ENCODE measurements around the gene FABP1.

FABP1 gene

GRCh38 chr2:88165332-88166003, 37.6 kb upstream of the FABP1 start:
- ChIA-PET CTCF (interaction anchor here (0.6 to 1.8 kb wide), 2 partner anchors 105 to 292 kb away, joined by 3 to 9 read pairs; no protein-coding TSS in a partner anchor), POLR2A (no interaction called here)
- H3K4me1 ChIP-seq (ENCODE audit: control insufficient read depth, insufficient read depth, low read length) = no peaks in the 10 kb centered on the region
- no peak overlapping the region for H3K27ac ChIP-seq (ENCODE audit: extremely low read depth, low read depth, low read length)
- H3K36me3 ChIP-seq (ENCODE audit: control insufficient read depth in 2 of 2, insufficient read depth in 1 of 2, low read length in 2 of 2) = no peaks in the 10 kb centered on the region
- TF ChIP-seq GLI2 (tag by site-specific recombination; IDR thresholded peaks at IDR 0.05; ENCODE audit: borderline replicate concordance, low read depth) = no peak
- no peak for TF ChIP-seq ZBTB17 (tag by site-specific recombination; IDR thresholded peaks at IDR 0.05)
- no peak for TF ChIP-seq ZNF600 (tag by site-specific recombination; IDR thresholded peaks at IDR 0.05)
- H3K9me3 ChIP-seq (ENCODE audit: control insufficient read depth, insufficient read depth, low read depth, low read length) = no peaks in the 10 kb centered on the region
- H3K4me3 ChIP-seq (ENCODE audit: low read depth, low read length) = no peak overlapping the region

GRCh38 chr2:88161446-88162244, 33.8 kb upstream of the FABP1 start:
- no peak overlapping the region for H3K4me3 ChIP-seq (ENCODE audit: low read depth, low read length)
- H3K9me3 ChIP-seq (ENCODE audit: control insufficient read depth, insufficient read depth, low read depth, low read length) = no peaks in the 10 kb centered on the region
- H3K4me1 ChIP-seq (ENCODE audit: control insufficient read depth, insufficient read depth, low read length) = no peaks in the 10 kb centered on the region
- no peak overlapping the region for H3K27ac ChIP-seq (ENCODE audit: extremely low read depth, low read depth, low read length)
- ChIA-PET CTCF (interaction anchor here (0.8 to 6.9 kb wide), 5 partner anchors 29 to 396 kb away, joined by 3 to 141 read pairs (median 3); no protein-coding TSS in a partner anchor), POLR2A (no interaction called here)
- H3K36me3 ChIP-seq (ENCODE audit: control insufficient read depth in 2 of 2, insufficient read depth in 1 of 2, low read length in 2 of 2) = no peaks in the 10 kb centered on the region
- no peak for TF ChIP-seq BCL11B (tag by site-specific recombination; IDR thresholded peaks at IDR 0.05; ENCODE audit: low read depth)
- no peak for TF ChIP-seq SETDB1 (IDR thresholded peaks at IDR 0.05; ENCODE audit: insufficient read length, low read length)
- TF ChIP-seq SP2 (tag by site-specific recombination; IDR thresholded peaks at IDR 0.05) = no peak
- TF ChIP-seq ZNF132 (tag by site-specific recombination; IDR thresholded peaks at IDR 0.05; ENCODE audit: borderline replicate concordance) = no peak
- TF ChIP-seq ELK4 (IDR thresholded peaks at IDR 0.05; ENCODE audit: borderline replicate concordance, low read depth, low read length) = no peak
- no peak for TF ChIP-seq ZNF521 (tag by site-specific recombination; IDR thresholded peaks at IDR 0.05)
- TF ChIP-seq ZBTB10 (tag by site-specific recombination; IDR thresholded peaks at IDR 0.05) = no peak

- TF ChIP-seq ZNF248 (tag by site-specific recombination; IDR thresholded peaks at IDR 0.05) = no peak
- TF ChIP-seq ZNF184 (tag by site-specific recombination; IDR thresholded peaks at IDR 0.05) = no peak
- TF ChIP-seq ZNF585B (tag by site-specific recombination; IDR thresholded peaks at IDR 0.05) = no peak
- no peak for TF ChIP-seq TRIM28 (IDR thresholded peaks at IDR 0.05; ENCODE audit: borderline replicate concordance, low read length)
- no peak for TF ChIP-seq EGR2 (tag by site-specific recombination; IDR thresholded peaks at IDR 0.05; ENCODE audit: low read depth)
- no peak for TF ChIP-seq ZNF274 (IDR thresholded peaks at IDR 0.05; ENCODE audit: low read length)
- no peak for TF ChIP-seq ZNF274 (tag by site-specific recombination; IDR thresholded peaks at IDR 0.05; ENCODE audit: borderline replicate concordance)
- no peak for TF ChIP-seq HOXC10 (CRISPR knock-in tag; IDR thresholded peaks at IDR 0.05)
- TF ChIP-seq ZNF660 (tag by site-specific recombination; IDR thresholded peaks at IDR 0.05) = no peak
- no peak for TF ChIP-seq ZNF658 (tag by site-specific recombination; IDR thresholded peaks at IDR 0.05)
- TF ChIP-seq PRDM4 (tag by site-specific recombination; IDR thresholded peaks at IDR 0.05) = no peak
- TF ChIP-seq ZNF175 (tag by site-specific recombination; IDR thresholded peaks at IDR 0.05) = no peak
- no peak for TF ChIP-seq ZNF223 (tag by site-specific recombination; IDR thresholded peaks at IDR 0.05)
- no peak for TF ChIP-seq ZNF341 (tag by site-specific recombination; IDR thresholded peaks at IDR 0.05; ENCODE audit: low read depth)
- TF ChIP-seq ZNF19 (tag by site-specific recombination; IDR thresholded peaks at IDR 0.05; ENCODE audit: low read depth) = no peak
- no peak for TF ChIP-seq ZNF24 (tag by site-specific recombination; IDR thresholded peaks at IDR 0.05)
- POLR2A ChIA-PET = no interaction called here
These were observed 32.7 kb upstream of the FABP1 start for GRCh38 chr2:88160517-88160916.

More at GRCh38 chr2:88160517-88160916, 32.7 kb upstream of the FABP1 start:
- H3K36me3 ChIP-seq (ENCODE audit: control insufficient read depth in 2 of 2, insufficient read depth in 1 of 2, low read length in 2 of 2) = no peaks in the 10 kb centered on the region
- no peak overlapping the region for H3K27ac ChIP-seq (ENCODE audit: extremely low read depth, low read depth, low read length)
- CTCF ChIA-PET = interaction anchor here (0.6 to 6.9 kb wide), 8 partner anchors 9 to 397 kb away, joined by 3 to 141 read pairs (median 4); no protein-coding TSS in a partner anchor
- H3K4me3 ChIP-seq (ENCODE audit: low read depth, low read length) = no peak overlapping the region
- H3K4me1 ChIP-seq (ENCODE audit: control insufficient read depth, insufficient read depth, low read length) = no peaks in the 10 kb centered on the region
- no peaks in the 10 kb centered on the region for H3K9me3 ChIP-seq (ENCODE audit: control insufficient read depth, insufficient read depth, low read depth, low read length)
